Smooth muscle cell (in vitro differentiated cells): ENCODE measurements around the gene SEC23IP. TPM values are rescaled to one million over a fixed set of nuclear protein-coding genes. Genes with fewer than 3 reads are reported as not detected.

Source experiments
- DNase-seq: peaks from one replicate; lab custom pipeline; 2025; ENCODE audit not compliant: unreplicated experiment; lab: John Stamatoyannopoulos, UW
- H2AFZ ChIP-seq: fragments of 200-600 bp; sonication (generic); 2 replicates; pipeline ENCODE4 v1.6.0; 2016; ENCODE audit warnings: antibody characterized with exemption, low read depth, mild to moderate bottlenecking
- H3F3A ChIP-seq: fragments of 200-600 bp; sonication (generic); 2 replicates; pipeline ENCODE4 v1.6.0; 2017; ENCODE audit warnings: antibody characterized with exemption, low read depth
- H3K27ac ChIP-seq: fragments of 200-600 bp; sonication (generic); 2 replicates; pipeline ENCODE4 v1.5.1; 2016; ENCODE audit warnings: low read depth, mild to moderate bottlenecking
- H3K27me3 ChIP-seq: fragments of 200-600 bp; sonication (generic); 2 replicates; pipeline ENCODE4 v1.6.1; 2016; ENCODE audit warnings: low read depth, mild to moderate bottlenecking
- H3K36me3 ChIP-seq: fragments of 200-600 bp; sonication (generic); 2 replicates; pipeline ENCODE4 v1.5.1; 2016; ENCODE audit warnings: low read depth
- H3K4me1 ChIP-seq: fragments of 200-600 bp; sonication (generic); 2 replicates; pipeline ENCODE4 v1.5.1; 2016; ENCODE audit warnings: low read depth
- H3K4me2 ChIP-seq: fragments of 200-600 bp; sonication (generic); 2 replicates; pipeline ENCODE4 v1.6.0; 2016; ENCODE audit warnings: mild to moderate bottlenecking
- H3K4me3 ChIP-seq: fragments of 200-600 bp; sonication (generic); 2 replicates; pipeline ENCODE4 v1.5.1; 2016; ENCODE audit warnings: mild to moderate bottlenecking
- H3K79me2 ChIP-seq: fragments of 200-600 bp; sonication (generic); 2 replicates; pipeline ENCODE4 v1.6.0; 2016; ENCODE audit warnings: low read depth, mild to moderate bottlenecking
- H3K9ac ChIP-seq: fragments of 200-600 bp; sonication (generic); 2 replicates; pipeline ENCODE4 v1.6.0; 2016; ENCODE audit warnings: low read depth
- H3K9me3 ChIP-seq: fragments of 200-600 bp; sonication (generic); replicated peaks from 2 replicates; pipeline ENCODE4 v1.5.1; 2016; ENCODE audit warnings: low read depth
- H4K20me1 ChIP-seq: fragments of 200-600 bp; sonication (generic); 2 replicates; pipeline ENCODE4 v1.6.0; 2016; ENCODE audit warnings: low read depth
- WGBS: methylation state at CpG from one replicate; pipeline ENCODE4 v1.1.7; 2016; ENCODE audit warnings: low lambda C conversion rate; 5-methylcytosine and 5-hydroxymethylcytosine counted together
- polyA plus RNA-seq: library from polyadenylated mRNA; unstranded; fragments of >200 nt; fragmentation: Nextera tagmentation; extraction: Ambion mirVana; gene quantifications from 2 replicates; pipeline ENCODE4 v1.2.1, GENCODE V29; 2016
- total RNA-seq: library from RNA; depleted of rRNA; stranded (reverse); fragments of >200 nt; gene quantifications from 2 replicates; pipeline ENCODE4 v1.2.3, GENCODE V29; 2014
- TF ChIP-seq, protein P1 (sequence below): fragments of 200-600 bp; sonication (generic); IDR thresholded peaks from 2 replicates; pipeline ENCODE4 v1.5.1; 2017; ENCODE audit warnings: borderline replicate concordance, mild to moderate bottlenecking, antibody characterized with exemption; ENCODE audit not compliant: insufficient read depth, poor library complexity, severe bottlenecking

SEC23IP gene
- total and polyA plus RNA-seq, 2 experiments from 2014 or later: 35.9 to 49.4 TPM

DNA sequence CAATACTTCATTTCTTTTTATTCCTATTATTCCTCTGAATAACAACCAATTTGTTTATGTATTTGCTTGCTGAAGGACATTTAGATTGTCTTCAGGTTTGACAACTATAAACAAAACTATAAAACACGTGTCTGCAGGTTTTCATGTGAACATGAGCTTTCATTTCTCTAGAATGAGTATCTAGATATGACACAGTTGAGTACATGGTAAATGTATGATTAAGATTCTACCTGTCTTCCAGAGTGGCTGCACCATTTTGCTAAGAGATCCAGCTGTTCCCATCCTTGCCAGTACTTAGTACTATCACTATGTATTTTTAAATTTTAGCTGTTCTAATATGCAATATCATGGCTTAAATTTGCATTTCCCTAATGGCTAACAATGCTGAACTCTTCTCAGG is 30.0 kb upstream of the SEC23IP start:
- Histone ChIP-seq H2AFZ (no peak overlapping the region), H4K20me1 (peaks cover 81% of the 10 kb centered on the region), H3K79me2 (peaks cover 98% of the 10 kb centered on the region), H3K4me2 (no peak overlapping the region), H3K9ac (no peak overlapping the region), H3F3A (peaks cover 12% of the 10 kb centered on the region), H3K9me3 (no peaks in the 10 kb centered on the region), H3K27me3 (no peaks in the 10 kb centered on the region), H3K4me1 (no peaks in the 10 kb centered on the region), H3K27ac (no peak overlapping the region), H3K36me3 (peaks cover 3% of the 10 kb centered on the region), H3K4me3 (no peak overlapping the region)
- WGBS: 100% methylated on average over 1 of the region's 1 CpG
- DNase-seq: no peak
- TF ChIP-seq, protein P1, sequence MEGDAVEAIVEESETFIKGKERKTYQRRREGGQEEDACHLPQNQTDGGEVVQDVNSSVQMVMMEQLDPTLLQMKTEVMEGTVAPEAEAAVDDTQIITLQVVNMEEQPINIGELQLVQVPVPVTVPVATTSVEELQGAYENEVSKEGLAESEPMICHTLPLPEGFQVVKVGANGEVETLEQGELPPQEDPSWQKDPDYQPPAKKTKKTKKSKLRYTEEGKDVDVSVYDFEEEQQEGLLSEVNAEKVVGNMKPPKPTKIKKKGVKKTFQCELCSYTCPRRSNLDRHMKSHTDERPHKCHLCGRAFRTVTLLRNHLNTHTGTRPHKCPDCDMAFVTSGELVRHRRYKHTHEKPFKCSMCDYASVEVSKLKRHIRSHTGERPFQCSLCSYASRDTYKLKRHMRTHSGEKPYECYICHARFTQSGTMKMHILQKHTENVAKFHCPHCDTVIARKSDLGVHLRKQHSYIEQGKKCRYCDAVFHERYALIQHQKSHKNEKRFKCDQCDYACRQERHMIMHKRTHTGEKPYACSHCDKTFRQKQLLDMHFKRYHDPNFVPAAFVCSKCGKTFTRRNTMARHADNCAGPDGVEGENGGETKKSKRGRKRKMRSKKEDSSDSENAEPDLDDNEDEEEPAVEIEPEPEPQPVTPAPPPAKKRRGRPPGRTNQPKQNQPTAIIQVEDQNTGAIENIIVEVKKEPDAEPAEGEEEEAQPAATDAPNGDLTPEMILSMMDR: no peak

DNA sequence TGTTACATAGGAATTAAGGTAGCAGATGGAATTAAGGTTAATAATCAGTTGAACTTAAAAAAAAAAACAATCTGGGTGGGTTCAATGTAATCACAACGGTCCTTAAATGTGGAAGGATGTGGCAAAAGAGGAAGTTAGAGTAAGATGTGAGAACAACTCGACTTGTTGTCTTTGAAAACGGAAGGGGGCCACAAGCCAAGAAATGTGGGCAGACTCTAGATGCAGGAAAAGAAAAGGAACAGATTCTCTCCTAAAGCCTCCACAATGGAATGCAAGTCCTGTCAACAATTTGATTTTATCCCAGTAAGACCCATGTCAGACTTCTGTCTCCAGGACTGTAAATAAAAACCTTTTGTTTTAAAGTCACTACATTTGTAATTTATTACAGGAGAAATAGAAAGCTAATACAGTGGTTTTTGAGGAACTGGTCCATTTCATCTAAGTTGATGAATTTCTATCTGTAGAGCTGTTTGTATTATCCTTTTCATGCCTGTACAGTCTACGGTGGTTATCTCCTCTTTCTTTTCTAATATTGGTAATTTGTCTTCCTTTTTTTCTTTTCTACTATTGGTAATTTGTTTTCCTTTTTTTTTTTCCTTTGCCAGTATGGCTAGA is 28.5 kb upstream of the SEC23IP start:
- no peak overlapping the region for H3K4me3 ChIP-seq
- H3F3A ChIP-seq: peaks cover 12% of the 10 kb centered on the region
- 70% methylated on average over 4 of the region's 4 CpGs for WGBS
- no peaks in the 10 kb centered on the region for H3K4me1 ChIP-seq
- no peaks in the 10 kb centered on the region for H3K36me3 ChIP-seq
- peaks cover 92% of the 10 kb centered on the region for H4K20me1 ChIP-seq
- peaks cover 98% of the 10 kb centered on the region for H3K79me2 ChIP-seq
- no peak overlapping the region for H3K4me2 ChIP-seq
- H3K27ac ChIP-seq: no peak overlapping the region
- H3K9ac ChIP-seq: no peak overlapping the region
- H2AFZ ChIP-seq: no peak overlapping the region
- TF ChIP-seq, protein P1: no peak
- no peaks in the 10 kb centered on the region for H3K9me3 ChIP-seq
- no peak for DNase-seq
- H3K27me3 ChIP-seq: no peaks in the 10 kb centered on the region

DNA sequence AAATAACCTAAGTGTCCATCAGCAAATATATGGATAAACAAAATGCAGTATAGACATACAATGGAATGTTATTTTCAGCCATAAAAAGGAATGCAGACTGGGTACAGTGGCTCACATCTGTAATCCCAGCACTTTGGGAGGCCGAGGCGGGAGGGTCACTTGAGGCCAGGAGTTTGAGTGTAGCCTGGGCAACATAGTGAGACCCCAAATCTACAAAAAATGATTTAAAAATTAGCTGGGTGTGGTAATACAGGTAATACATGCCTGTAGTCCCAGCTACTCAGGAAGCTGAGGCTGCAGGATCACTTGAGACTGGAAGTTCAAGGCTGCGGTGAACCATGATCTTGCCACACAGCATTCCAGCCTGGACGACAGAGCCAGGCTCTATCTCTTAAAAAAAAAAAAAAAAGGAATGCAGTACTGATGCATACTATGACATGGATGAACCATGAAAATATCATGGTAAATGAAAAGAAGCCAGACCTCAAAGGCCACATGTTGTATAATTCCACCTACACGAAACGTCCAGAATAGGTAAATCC is 26.8 kb upstream of the SEC23IP start:
- H3K4me1 ChIP-seq: peaks cover 6% of the 10 kb centered on the region

More for the DNA sequence above, 26.8 kb upstream of the SEC23IP start:
- H3K9me3 ChIP-seq: no peaks in the 10 kb centered on the region
- H2AFZ ChIP-seq: no peak overlapping the region
- H3F3A ChIP-seq: peaks cover under 1% of the 10 kb centered on the region
- WGBS: 88% methylated on average over 6 of the region's 6 CpGs
- no peak for DNase-seq
- no peak overlapping the region for H3K4me2 ChIP-seq
- no peak overlapping the region for H3K27ac ChIP-seq
- no peaks in the 10 kb centered on the region for H3K36me3 ChIP-seq
- no peak overlapping the region for H3K9ac ChIP-seq
- TF ChIP-seq, protein P1: no peak
- peaks cover 99% of the 10 kb centered on the region for H3K79me2 ChIP-seq
- H3K27me3 ChIP-seq: no peaks in the 10 kb centered on the region
- H3K4me3 ChIP-seq: no peak overlapping the region
- peaks cover 92% of the 10 kb centered on the region for H4K20me1 ChIP-seq
